Measurements from ENCODE around the gene QSOX1.

Gene QSOX1

DNA sequence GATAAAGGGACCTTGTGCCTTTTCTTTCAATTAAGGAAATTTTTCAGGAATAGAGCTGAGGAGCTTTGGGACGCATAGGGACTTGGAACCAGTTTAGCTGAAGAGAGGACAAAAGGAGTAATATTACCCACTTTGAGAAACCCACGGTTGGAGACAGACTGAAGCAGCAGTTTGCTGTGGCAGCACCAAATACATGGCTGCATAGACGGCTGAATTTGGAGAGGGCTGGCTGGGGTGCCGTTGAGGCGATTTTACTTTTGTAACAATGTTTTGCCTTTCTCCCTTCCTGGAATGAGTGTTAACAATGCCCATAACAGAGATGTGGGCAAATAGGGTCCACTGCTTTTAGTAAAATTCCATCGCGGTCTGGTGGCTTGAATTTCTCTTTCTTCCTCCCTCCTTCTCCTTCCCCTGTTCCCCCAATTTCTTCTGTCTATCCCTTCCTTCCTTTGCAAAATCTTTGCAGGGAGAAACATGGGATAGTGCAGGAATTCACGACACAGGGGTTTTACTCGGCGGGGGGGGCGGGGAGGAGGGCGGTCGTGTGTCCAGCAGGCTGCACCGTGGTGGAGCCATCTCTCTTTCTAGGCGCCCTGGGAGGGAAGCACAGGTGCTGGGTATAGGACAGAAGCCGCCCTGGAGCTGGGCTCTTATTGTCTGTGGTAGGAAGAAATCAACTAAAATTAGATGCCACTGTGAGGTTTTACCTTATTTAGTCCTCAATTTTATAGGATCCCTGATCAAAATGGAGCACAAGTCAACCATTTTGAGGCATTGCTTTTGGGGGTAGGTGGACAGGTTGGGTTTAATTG is 82.2 kb downstream of the QSOX1 start:
- no peak for DNase-seq

DNA sequence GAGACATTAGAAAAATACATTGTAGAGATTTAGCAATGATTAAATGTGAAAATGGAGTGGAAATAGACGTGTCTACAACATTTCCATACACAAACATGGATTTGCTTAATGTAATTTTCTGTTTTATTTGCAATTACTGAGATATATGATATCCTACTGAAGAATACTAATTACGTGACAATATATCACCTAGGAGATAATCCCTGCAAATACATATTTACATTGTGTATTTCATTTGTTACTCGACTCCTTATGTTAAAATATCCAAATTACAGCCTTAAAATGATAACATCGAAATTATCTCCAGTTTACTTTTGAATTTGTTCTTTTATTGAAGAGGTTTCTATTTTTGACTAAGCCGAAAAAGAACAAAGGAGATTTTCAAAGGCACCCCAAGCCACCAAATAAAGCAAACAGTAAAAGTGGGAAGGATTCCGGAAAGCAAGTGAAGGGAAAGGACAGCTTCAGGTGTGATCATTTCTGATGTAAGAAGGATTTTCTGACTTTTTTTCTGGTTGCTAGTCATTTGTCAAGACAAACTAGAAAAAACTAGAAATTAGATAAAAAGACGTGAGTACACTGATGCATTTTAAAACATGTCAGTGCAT is 83.3 kb downstream of the QSOX1 start:
- no peak for DNase-seq

DNA sequence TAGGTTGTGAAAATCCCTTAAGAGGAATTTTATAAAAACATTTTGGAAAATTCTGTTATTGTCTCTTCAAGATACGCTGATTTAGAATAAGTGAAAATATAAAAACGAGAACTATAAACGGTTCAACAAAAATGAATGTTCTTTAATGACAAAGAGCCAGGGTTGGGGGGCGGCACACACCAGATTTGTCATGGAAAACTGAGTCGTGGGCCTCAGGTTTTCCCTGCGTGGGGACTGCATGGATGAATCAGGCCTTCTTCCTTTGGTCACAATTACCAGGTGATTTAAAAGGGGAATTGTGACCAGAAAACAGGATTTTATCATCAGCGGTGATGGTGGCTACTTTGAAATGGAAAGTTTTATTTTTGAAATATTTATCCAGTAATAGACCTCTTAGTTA is 84.0 kb downstream of the QSOX1 start:
- no peak for DNase-seq

DNA sequence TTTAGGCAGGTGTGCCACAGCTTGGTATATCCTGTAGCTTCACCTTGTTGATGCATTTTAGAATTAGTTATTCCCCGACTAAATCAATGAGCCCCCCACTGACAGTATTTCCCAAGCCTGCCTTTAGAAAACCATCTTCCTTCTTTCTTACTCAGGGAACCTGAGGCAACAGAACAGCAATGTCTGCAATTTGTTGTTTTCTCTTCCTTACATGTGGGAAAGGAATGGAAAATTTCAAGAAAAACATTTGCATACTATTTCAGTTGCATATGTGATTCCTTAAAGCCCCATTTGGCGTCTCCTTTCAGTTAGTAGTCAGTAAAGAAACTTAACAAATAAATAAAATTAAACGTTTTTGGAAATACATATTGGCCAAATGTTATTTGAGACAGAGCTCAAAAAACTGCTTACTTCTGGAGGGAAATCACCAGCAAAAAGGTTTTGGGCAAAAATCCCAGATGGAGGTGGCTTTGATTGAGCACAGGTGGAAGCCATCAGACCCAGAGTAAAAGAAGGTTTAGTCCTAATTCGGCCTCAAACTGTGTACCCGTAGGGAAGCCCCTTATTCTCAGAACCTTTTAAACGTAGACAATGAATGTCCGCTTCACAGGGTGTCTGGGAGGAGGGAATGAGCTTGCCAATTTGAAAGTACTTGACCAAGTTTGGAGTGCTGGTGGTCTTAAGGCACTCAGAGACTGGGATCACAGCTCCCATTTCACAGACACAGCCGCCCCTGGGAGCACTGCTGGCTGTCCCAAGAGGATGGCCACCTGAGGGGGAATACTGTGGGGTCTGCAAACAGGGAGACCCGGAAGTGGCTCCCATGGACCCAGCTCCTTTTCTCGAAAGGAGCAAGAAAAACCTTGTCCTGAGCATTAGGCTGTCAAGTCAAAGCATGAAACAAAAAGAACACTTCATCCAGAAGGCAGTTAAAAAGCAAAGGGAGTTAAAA is 84.8 kb downstream of the QSOX1 start:
- no peak for DNase-seq

DNA sequence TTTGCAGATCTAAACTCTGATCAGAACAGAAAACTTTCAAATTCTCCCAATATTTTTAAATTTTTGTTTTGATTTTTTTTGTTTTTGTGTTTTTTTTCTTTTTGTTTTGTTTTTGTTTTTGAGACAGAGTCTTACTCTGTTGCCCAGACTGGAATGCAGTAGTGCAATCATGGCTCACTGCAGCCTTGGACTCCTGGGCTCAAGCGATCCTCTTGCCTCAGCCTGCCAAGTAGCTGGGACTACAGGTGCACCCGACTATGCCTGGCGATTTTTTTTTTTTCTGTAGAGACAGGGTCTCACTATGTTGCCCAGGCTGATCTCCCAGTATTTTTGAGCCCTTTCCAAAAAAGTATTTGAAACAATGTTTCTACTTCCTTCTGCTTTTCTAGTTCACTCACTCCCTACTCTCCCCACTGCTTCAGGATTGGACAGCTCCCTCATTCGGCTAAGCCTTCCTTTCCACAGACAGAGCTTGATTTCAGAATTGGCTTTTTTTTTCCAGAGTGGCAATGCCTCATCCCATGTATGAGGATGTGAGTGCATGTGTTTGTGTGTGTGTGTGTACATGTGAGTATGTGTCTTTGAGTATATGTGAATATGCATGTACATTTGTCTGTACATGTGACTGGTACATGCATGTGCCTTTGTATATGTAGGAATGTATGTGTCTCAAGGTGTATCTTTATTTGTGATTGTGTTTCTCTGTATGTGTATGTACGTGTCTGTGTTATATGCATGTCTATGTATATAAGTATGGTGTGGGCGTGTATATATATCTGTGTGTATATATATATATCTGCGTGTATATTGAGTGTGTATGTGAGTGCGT is 87.3 kb downstream of the QSOX1 start:
- DNase-seq: no peak

DNA sequence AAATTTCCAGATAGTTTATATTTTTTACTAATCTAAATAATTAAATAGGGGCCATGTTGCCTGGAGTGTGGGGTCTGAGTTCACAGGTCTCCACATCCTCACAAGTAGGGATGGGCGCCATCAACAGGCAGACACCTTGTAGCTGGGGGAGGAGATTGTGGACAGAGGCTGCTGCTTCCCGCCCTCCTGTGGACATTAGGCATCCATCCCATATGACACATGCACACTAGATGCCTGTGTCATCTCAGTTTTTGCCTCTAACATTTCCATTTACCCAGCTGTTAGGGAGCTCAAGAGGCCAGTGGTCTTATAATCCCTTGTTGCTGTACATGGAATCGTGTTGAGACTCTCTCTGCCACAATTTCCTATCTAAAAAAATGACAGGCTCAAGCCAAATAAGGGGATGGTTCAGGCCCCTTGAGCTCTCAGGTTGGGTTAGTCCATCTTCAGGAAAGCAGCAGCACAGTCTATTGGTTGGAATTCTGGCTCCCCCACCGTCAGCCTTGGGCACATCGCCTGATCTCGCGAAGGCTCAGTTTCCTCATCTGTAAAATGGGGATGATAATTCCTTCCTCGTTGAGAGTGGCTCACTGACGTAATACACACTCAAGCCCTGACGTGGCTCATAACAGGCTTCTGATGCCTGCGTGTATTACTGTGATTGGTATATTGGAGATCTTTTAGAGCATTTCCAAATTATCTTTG is 89.0 kb downstream of the QSOX1 start:
- DNase-seq: no peak

DNA sequence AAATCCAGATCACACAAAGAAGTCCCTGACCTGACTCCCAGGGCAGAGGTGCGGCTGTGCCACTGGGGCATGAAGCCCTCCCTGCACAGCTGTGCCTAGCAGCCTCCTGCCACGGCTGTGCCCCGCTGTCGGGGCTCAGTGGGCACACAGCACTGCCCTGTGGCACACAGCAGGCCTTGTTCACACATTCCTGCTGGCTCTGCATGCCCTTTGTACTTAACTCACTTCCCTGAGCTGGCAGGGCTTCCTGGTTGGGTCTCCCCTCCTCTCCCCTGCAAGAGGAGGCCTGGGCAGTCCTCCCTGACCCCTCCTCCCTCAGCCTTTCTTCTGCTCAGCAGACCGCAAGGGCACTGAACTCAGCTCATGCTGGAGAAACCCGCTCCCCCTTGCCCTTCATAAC is 90.2 kb downstream of the QSOX1 start:
- no peak for DNase-seq

DNA sequence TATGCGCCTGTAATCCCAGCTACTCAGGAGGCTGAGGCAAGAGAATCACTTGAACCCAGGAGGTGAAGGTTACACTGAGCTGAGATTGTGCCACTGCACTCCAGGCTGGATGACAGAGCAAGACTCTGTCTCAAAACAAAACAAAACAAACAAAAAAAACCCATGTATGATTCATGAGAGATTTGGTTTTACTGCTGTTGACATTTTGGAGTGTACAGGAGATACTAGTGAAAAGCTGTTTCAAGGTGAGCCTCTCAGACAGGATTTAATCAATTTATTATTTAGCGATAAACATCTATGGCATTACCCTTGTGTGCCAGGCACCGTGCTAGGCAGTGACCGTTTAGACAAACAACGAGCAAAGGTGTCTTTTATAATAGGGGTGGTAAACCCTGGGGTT is 91.9 kb downstream of the QSOX1 start:
- no peak for DNase-seq

DNA sequence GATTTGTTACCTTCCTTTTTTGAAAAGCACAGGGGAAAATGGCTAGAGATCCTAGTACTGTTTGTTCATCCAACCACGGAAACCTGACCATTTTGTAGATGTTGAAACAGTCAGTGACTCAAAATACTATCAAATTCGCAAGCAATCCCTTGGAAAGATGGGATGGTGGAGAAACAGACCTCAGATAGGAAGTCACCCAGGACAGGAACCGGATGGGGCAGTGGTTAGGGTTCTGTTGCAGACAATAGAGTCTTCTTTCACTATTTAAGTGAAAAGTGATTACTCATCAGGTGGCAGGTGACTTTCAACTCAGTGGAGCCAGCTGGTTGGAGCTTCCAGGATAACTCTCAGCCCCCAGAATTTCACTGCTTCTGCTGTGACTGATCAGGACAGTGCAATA is 92.4 kb downstream of the QSOX1 start:
- no peak for DNase-seq

DNA sequence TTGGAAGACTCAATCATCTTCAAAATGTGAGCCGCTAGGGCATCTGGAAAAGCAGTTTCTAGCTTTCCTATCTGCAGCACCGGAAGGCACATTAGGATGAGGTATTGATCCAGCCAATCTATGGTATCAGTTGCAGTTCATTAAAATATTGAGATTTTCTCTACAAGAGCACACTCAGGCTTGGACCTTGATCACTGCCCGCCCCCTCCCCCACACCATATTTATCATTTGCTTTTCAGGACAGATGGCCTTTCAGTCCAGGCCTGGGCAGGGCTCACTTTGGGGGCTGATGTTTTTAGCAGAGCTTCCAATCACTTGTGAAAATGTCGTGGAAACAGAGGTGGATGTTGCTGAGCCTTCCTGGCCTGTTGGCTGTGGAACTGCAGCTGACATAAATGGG is 92.9 kb downstream of the QSOX1 start:
- DNase-seq: no peak

DNA sequence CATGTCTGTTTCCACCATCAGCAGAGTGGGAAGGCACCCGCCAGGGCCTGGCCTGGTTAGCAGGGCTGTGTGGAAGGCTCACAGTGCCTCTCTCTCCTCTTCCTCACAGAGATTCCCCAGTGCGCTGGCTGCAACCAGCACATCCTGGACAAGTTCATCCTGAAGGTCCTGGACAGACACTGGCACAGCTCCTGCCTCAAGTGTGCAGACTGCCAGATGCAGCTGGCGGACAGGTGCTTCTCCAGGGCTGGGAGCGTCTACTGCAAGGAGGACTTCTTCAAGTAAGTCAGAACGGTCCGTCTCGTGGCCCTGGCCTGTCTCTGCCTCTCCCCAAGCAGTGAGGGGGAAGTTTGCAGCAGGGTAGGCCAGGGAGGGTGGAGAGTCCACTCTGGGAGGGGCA is 93.5 kb downstream of the QSOX1 start:
- DNase-seq: no peak

DNA sequence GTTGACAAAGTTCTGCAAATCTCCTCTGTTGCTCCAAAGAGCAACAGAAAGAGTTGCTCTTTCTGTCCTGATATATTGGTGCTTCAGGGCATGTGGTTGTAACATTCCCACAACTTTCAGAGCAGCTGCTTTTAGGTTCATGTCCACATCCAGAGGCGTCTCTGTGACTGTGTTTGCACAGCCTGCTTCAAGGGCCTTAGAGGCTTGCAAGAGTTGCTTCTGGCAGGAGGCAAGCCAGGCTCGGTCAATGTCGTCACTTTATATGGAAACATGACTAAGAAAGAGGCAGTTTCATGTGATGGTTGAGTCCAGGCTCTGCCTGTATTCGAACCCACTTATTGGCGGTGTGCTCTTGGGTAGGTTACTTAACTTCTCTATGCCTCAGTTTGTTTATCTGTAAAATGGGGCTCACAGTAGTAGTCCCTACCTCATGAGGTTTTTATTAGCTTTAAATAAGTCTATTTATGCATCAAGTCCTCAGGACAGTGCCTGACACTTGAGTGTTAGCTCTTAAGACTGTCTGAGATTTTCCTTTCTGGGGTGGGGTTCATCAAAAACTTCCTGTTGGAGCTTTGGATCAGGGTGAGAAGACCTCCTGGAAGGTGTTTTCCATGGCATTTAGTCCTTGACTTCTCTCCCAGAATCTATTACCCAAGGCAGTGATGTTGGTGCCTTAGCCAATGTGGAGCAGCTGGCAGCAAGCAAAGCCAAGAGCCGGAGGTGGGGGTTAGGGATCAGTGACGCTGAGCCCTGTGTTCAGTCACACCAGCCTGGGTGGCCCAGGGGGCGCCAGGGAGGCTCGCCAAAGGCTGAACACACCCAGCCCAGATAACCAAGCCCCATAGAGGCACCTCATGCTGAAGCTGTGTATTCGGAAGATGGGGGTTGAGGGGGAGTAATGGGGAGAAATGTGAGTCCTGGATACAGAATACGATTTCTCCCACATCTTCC is 94.3 kb downstream of the QSOX1 start:
- DNase-seq: peak; percentile 37

DNA sequence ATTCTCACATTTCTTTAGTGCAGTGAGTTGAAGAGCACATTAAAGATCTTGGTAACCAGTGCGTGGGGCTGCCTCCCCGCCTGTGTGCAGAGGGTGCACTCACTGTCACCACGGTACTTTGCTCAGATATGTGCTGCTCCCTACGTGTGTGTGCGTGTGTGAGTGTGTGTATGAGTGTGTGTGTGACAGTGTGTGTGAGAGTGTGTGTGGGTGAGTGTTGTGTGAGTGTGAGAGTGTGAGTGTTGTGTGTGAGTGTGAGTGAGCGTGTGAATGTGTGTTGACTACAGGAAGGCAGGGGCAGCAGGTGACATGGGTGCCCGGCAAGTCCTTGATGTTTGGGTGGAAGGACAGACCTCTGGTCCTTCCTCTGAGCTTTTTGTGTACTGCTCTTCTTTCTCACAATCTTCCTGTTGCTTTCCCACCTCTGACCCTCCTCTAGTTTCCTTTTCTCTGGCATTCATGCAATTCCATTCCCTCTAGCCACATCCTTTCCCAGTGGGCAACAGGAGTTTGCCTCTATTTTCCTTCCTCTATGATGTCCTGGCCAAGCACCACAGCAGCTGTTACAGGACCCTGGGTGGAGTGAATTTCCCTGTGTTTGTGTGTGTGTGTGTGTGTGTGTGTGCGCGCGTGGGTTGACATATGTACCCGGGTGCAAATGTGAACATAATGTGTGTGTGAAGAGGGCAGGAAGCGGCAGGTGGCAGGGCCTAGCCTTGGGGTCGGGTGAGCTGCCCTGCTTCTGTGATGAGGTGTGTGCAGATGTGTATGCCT is 95.2 kb downstream of the QSOX1 start:
- DNase-seq: no peak

DNA sequence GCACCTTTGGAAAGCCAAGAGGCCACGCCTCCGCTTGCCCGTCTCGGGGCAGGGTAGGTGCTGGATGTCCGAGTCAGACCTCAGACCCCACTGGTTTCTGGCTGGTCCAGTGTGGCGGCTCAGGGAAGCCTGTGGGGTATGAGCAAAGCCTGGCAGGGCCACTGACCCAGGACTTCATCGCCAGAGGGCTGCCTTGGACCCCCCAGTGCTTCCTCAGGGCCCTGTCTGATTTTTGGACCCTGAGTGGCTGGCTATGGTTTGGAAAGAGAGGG is 95.8 kb downstream of the QSOX1 start:
- no peak for DNase-seq

DNA sequence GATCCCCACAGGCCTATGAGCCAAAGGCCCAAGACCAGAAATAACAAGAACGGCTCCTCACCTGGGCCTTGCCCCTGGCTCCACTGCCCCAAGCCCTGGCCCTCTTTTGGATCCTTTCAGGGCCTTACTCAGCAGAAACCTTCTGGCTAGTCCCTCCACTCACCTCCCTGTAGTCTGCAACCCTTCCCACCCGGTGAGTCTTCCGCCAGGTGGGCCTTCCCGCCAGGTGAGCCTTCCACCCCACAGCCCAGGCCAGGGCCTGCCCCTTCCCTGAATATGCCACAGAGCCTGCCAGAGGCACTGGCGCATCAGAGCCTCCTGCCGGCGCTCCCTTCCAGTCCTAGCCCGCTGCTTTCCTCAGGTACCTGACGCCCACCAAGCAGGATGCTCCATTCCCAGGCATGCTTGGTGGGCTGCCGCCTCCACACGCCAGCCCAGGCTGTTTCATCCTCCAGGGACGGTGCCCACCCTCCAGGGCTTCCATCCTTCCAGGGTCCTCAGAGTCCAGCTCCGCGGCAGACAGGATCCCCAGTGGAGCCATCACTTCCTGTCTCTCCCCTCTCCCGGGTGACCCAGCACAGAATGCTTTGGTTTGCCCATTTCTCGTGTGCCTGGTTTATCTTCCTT is 96.3 kb downstream of the QSOX1 start:
- DNase-seq: no peak

DNA sequence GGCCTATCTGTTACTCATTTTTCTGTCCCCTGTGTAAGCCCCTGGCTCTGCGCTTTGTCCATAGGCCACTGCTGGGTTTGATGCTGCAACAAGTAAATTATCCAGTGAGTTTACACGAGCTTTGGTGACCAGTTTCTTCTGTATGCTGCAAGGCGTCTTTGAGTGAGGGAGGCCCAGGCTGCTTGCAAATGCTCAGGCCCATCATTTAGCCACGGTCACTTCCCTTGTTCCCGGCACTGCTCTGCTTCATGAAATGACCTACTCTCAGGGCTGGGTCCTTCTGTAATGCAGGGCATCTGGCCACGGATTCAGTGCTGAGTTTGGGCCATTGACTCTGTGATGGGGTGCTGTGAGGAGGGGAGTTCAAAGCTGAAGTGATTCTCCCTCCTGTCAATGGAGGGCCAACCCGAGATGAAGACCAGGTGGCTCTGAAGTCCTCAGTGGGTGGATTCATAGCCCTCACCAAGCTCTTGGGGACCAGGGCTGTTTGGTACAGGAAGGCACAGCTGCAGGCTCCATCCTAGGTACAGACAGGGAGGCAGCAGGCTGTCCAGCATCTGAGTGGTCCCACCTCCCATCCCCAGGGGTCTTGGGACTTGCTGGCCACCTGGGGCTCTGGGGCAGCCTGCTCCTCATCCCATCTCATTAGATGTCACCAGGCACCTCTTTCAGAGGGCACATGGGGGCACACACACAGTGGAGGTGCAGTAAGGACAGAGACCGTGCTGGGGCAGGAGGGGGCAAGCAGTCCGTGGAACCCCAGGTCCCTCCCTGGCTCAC is 97.0 kb downstream of the QSOX1 start:
- no peak for DNase-seq

DNA sequence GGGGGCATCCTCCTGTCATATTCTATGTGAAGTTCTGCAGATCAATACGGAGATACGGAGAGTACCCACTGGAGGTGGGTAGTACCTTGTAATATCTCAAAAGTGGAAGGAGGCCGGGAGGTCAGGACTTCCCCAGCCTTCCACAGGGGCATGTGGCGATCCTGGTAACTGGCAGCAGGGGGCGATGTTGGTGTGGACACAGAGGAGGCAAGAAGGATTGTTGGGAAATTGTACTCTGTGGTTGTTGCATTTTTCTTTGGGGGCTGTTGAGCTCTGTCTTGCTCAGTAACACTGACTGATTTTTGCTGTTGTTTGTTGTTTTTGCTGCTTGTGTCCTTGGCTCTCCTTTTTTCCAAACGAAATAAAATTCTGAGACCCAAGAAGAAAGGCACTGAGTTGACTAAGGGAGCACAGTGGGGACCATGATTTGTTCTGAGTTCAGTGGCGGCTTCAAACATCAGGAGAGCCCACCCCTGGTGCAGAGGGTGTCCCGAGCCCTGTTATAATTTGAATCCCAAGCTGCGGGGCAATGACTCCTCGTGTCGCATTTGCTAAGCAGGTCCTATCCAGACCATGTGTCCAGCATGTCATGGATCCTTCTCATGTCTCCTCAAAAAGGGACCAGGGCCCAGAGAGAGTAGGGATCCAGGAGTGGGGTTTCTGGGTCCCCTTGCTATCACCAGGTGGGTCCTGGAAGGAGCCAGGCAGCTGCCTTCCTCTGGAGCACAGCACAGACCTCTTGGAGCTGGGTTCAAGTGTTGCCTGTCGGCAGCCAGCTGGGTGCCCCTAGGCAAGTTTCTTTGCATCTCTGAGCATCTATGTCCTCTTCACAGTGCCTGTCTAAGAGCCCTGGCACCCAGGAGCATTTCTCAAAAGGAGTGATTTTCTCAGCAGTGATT is 98.2 kb downstream of the QSOX1 start:
- peak; percentile 35 for DNase-seq
